AG20443 (cell line): ENCODE results near the gene PHF21B.

Experiments
- DNase-seq: peaks from one replicate; pipeline ENCODE4 v3.0.0; 2012; ENCODE audit warnings: low spot score, mixed read lengths

Gene PHF21B

GRCh38 chr22:44840611-44841322 lies 169.0 kb downstream of the PHF21B start:
- no peak for DNase-seq

GRCh38 chr22:44839721-44840120 lies 170.1 kb downstream of the PHF21B start:
- DNase-seq, result no peak

GRCh38 chr22:44839061-44839460 lies 170.7 kb downstream of the PHF21B start:
- no peak for DNase-seq

- no peak for DNase-seq
These were observed 171.3 kb downstream of the PHF21B start for GRCh38 chr22:44838316-44839016.

GRCh38 chr22:44837481-44837880 lies 172.3 kb downstream of the PHF21B start:
- DNase-seq, result no peak

- DNase-seq, result no peak
These were observed 175.7 kb downstream of the PHF21B start for GRCh38 chr22:44834065-44834464.

GRCh38 chr22:44831885-44832284 lies 177.9 kb downstream of the PHF21B start:
- DNase-seq, result no peak
